ENCODE results near the gene PRSS2.

DNA sequence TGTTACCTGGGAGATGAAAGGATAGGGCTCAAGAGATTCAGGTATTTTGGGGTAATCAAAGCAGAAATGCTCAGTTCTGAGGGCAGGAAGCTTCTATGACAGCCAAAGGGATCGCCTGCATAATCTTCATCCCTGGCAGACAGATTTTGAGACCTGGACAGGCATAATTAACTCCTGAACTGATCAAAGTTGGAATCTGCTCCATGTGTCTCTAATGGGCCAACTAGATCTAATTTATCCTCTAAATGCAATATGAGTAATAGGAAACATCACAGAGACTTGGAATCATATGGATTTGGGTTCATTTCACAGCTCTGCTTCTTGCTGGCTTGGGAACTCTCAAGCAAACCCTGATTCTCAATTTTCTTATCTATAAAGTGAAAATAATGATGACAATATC lies 42.9 kb downstream of the PRSS2 start:
- no peak for TF ChIP-seq POLR2AphosphoS5 (IDR thresholded peaks at IDR 0.05)
- TF ChIP-seq POLR2A (IDR thresholded peaks at IDR 0.05) = no peak
- TF ChIP-seq, protein P1, sequence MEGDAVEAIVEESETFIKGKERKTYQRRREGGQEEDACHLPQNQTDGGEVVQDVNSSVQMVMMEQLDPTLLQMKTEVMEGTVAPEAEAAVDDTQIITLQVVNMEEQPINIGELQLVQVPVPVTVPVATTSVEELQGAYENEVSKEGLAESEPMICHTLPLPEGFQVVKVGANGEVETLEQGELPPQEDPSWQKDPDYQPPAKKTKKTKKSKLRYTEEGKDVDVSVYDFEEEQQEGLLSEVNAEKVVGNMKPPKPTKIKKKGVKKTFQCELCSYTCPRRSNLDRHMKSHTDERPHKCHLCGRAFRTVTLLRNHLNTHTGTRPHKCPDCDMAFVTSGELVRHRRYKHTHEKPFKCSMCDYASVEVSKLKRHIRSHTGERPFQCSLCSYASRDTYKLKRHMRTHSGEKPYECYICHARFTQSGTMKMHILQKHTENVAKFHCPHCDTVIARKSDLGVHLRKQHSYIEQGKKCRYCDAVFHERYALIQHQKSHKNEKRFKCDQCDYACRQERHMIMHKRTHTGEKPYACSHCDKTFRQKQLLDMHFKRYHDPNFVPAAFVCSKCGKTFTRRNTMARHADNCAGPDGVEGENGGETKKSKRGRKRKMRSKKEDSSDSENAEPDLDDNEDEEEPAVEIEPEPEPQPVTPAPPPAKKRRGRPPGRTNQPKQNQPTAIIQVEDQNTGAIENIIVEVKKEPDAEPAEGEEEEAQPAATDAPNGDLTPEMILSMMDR (IDR thresholded peaks at IDR 0.05) = no peak
